HepG2 (cell line): ENCODE data around the gene CCDC57. TPM values are rescaled to one million over a fixed set of nuclear protein-coding genes. Genes with fewer than 3 reads are reported as not detected.
A peak's percentile ranks its signal among the peaks of the same experiment; 100 is the strongest.

Experiments
- AGO2 ChIP-seq: fragments of 200-400 bp; formaldehyde crosslinking; optimal IDR thresholded peaks from 2 replicates; pipeline ENCODE3; 2017; ENCODE audit warnings: mild to moderate bottlenecking, low read depth, low read length, moderate library complexity
- ATM ChIP-seq: fragments of 450-650 bp; IDR thresholded peaks from 2 replicates; pipeline ENCODE4 v1.7.1; 2017; ENCODE audit warnings: mild to moderate bottlenecking, borderline replicate concordance
- DR1 ChIP-seq: sonication (generic); formaldehyde crosslinking; IDR thresholded peaks from 2 replicates; pipeline ENCODE4 v1.8.0; 2021; ENCODE audit warnings: mild to moderate bottlenecking, missing genetic modification reagents, inconsistent platforms
- DRAP1 ChIP-seq: IDR thresholded peaks from 2 replicates; pipeline ENCODE4 v1.6.1; 2016; ENCODE audit warnings: missing genetic modification reagents, missing compliant biosample characterization
- ELF3 ChIP-seq: IDR thresholded peaks from 2 replicates; pipeline ENCODE4 v1.6.1; 2016; ENCODE audit warnings: missing genetic modification reagents, missing compliant biosample characterization
- FOXA1 ChIP-seq, 2 experiments: fragments of 450-650 bp in 1 of 2; sonication (generic) in 1 of 2; formaldehyde crosslinking in 1 of 2; IDR thresholded peaks; 2 replicates each; pipeline versions ENCODE4 v1.4.0 to v1.6.1; 2016 to 2020; ENCODE audit warnings: missing genetic modification reagents in 1 of 2
- HMGA1 ChIP-seq: sonication (generic); formaldehyde crosslinking; conservative IDR thresholded peaks from 2 replicates; pipeline ENCODE4 v1.4.0; 2020; ENCODE audit warnings: missing genetic modification reagents
- HOXA3 ChIP-seq: sonication (generic); formaldehyde crosslinking; IDR thresholded peaks from 2 replicates; pipeline ENCODE4 v1.5.0; 2020; ENCODE audit warnings: missing genetic modification reagents
- NFIC ChIP-seq: IDR thresholded peaks from 2 replicates; pipeline ENCODE4 v1.6.1; 2012; ENCODE audit warnings: mild to moderate bottlenecking, low read length, inconsistent platforms
- RBM22 ChIP-seq: fragments of 200-400 bp; formaldehyde crosslinking; optimal IDR thresholded peaks from 2 replicates; pipeline ENCODE3; 2017; ENCODE audit warnings: mild to moderate bottlenecking, low read length, moderate library complexity
- REL ChIP-seq: sonication (generic); formaldehyde crosslinking; conservative IDR thresholded peaks from 2 replicates; pipeline ENCODE4 v1.8.0; 2022; ENCODE audit warnings: mild to moderate bottlenecking, missing genetic modification reagents, moderate library complexity
- SNAI1 ChIP-seq: sonication (generic); formaldehyde crosslinking; IDR thresholded peaks from 2 replicates; pipeline ENCODE4 v1.5.0; 2020; ENCODE audit warnings: mild to moderate bottlenecking, missing genetic modification reagents, borderline replicate concordance
- SP140L ChIP-seq: sonication (generic); formaldehyde crosslinking; IDR thresholded peaks from 2 replicates; pipeline ENCODE4 v1.4.0; 2020; ENCODE audit warnings: missing genetic modification reagents, borderline replicate concordance
- SP2 ChIP-seq: sonication (generic); formaldehyde crosslinking; IDR thresholded peaks from 2 replicates; pipeline ENCODE4 v1.5.1; 2020; ENCODE audit warnings: mild to moderate bottlenecking, missing genetic modification reagents
- WIZ ChIP-seq: sonication (generic); formaldehyde crosslinking; IDR thresholded peaks from 2 replicates; pipeline ENCODE4 v1.5.1; 2020; ENCODE audit warnings: mild to moderate bottlenecking, missing genetic modification reagents
- ZNF124 ChIP-seq: sonication (generic); formaldehyde crosslinking; IDR thresholded peaks from 2 replicates; pipeline ENCODE4 v1.4.0; 2020; ENCODE audit warnings: missing genetic modification reagents
- ZNF224 ChIP-seq: sonication (generic); formaldehyde crosslinking; IDR thresholded peaks from 2 replicates; pipeline ENCODE4 v1.5.0; 2020; ENCODE audit warnings: mild to moderate bottlenecking, missing genetic modification reagents
- ZNF235 ChIP-seq: sonication (generic); formaldehyde crosslinking; IDR thresholded peaks from 2 replicates; pipeline ENCODE4 v1.8.1; 2023; ENCODE audit warnings: mild to moderate bottlenecking, missing genetic modification reagents, borderline replicate concordance
- ZNF264 ChIP-seq: sonication (generic); formaldehyde crosslinking; IDR thresholded peaks from 2 replicates; pipeline ENCODE4 v1.4.0; 2020; ENCODE audit warnings: missing genetic modification reagents
- ZNF878 ChIP-seq: sonication (generic); formaldehyde crosslinking; IDR thresholded peaks from 2 replicates; pipeline ENCODE4 v1.8.1; 2023; ENCODE audit warnings: mild to moderate bottlenecking, missing genetic modification reagents, moderate library complexity
- polyA plus RNA-seq, 8 experiments: library from polyadenylated mRNA; depleted of rRNA in 3 of 8; stranded (reverse) in 7 of 8; unstranded in 1 of 8; fragments of >200 nt; fragmentation: Illumina TruSeq in 4 of 8; extraction: Trizol in 4 of 8; gene quantifications; 2 replicates each; pipeline versions ENCODE4 v1.2.1 to v1.2.3, GENCODE V29; 2011 to 2016; ENCODE audit warnings: low read depth in 4 of 8, missing spikeins in 1 of 8, mixed read lengths in 1 of 8; ENCODE audit not compliant: insufficient read depth in 1 of 8
- total RNA-seq, 5 experiments: library from RNA; depleted of rRNA; stranded (reverse); fragments of >200 nt; fragmentation: Illumina TruSeq; extraction: Trizol; gene quantifications; 2 replicates each; pipeline ENCODE4 v1.2.3, GENCODE V29; 2016; ENCODE audit warnings: low read depth in 1 of 5
- TF ChIP-seq, protein P1 (sequence below): sonication (generic); formaldehyde crosslinking; IDR thresholded peaks from 2 replicates; pipeline ENCODE4 v1.5.1; 2020; ENCODE audit warnings: mild to moderate bottlenecking, missing genetic modification reagents, moderate library complexity
- TF ChIP-seq, protein P2 (sequence below): sonication (generic); formaldehyde crosslinking; IDR thresholded peaks from 2 replicates; pipeline ENCODE4 v1.5.0; 2020; ENCODE audit warnings: mild to moderate bottlenecking, missing genetic modification reagents, borderline replicate concordance
- TF ChIP-seq, protein P3 (sequence below): sonication (generic); formaldehyde crosslinking; IDR thresholded peaks from 2 replicates; pipeline ENCODE4 v1.4.0; 2020; ENCODE audit warnings: missing genetic modification reagents; ENCODE audit errors: not compliant biosample characterization

The CCDC57 gene
- total and polyA plus RNA-seq, 2 of the 13 experiments (the other 11 are each of a cell fraction or from before 2014, with no cell fraction given), result 59.3 to 59.9 TPM

DNA sequence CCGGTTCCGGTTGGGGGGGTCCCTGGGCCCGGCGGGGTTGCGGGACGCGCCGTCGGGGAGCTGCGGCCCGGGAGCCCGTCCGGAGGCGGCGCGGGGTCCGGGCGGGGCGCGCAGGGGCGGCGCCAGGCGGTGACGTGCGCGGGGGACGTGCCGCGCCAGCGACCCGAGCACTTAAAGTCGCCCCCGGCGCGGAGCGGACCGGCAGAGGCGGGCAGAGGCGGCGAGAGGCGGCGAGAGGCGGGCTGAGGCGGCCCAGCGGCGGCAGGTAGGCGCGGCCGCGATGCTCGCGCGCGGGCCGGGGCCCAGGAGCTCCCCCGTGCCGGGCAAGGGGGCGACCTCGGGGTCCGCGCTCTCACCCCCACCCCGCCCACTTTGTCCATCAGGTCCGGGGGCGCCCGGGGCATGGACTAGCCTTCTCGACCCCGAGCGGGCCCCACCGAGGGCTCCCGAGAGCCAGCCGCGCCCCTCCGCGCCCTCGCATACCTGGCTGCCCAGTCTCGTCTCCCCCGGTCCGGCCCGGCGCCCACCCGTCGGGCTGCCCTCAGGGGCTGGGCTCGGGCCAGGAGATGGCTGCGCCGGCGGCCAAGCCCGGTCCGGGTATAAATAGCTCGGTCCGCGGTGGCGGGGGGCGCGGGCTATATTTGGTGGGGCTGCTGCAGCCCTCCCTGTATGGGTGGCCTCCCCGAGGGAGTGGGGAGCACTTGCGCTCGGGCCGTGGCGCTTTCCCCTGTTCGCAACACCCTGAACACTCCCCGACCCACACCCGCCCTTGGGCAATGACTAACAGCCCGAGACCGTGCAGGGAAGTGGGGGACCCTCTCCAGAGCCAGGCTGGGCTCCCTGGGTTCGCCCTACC, 16.4 kb upstream of the CCDC57 start, which contains the start of gene SLC16A3 (continued):
- TF ChIP-seq, protein P1, sequence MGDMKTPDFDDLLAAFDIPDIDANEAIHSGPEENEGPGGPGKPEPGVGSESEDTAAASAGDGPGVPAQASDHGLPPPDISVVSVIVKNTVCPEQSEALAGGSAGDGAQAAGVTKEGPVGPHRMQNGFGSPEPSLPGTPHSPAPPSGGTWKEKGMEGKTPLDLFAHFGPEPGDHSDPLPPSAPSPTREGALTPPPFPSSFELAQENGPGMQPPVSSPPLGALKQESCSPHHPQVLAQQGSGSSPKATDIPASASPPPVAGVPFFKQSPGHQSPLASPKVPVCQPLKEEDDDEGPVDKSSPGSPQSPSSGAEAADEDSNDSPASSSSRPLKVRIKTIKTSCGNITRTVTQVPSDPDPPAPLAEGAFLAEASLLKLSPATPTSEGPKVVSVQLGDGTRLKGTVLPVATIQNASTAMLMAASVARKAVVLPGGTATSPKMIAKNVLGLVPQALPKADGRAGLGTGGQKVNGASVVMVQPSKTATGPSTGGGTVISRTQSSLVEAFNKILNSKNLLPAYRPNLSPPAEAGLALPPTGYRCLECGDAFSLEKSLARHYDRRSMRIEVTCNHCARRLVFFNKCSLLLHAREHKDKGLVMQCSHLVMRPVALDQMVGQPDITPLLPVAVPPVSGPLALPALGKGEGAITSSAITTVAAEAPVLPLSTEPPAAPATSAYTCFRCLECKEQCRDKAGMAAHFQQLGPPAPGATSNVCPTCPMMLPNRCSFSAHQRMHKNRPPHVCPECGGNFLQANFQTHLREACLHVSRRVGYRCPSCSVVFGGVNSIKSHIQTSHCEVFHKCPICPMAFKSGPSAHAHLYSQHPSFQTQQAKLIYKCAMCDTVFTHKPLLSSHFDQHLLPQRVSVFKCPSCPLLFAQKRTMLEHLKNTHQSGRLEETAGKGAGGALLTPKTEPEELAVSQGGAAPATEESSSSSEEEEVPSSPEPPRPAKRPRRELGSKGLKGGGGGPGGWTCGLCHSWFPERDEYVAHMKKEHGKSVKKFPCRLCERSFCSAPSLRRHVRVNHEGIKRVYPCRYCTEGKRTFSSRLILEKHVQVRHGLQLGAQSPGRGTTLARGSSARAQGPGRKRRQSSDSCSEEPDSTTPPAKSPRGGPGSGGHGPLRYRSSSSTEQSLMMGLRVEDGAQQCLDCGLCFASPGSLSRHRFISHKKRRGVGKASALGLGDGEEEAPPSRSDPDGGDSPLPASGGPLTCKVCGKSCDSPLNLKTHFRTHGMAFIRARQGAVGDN (CRISPR knock-in tag), result no peak
- TF ChIP-seq DR1 (CRISPR knock-in tag) (peak; percentile 82; the same call in 1 of the 2 replicates), ZNF264 (CRISPR knock-in tag) (peak; percentile 33; the same call in 1 of the 2 replicates), ZNF878 (no peak), SNAI1 (CRISPR knock-in tag) (no peak), AGO2 (peak; percentile 97), REL (CRISPR knock-in tag) (no peak), DRAP1 (CRISPR knock-in tag) (peak; percentile 91), HMGA1 (CRISPR knock-in tag) (no peak), ELF3 (CRISPR knock-in tag) (peak; percentile 45; the same call in 1 of the 2 replicates), RBM22 (no peak), ZNF235 (CRISPR knock-in tag) (no peak), ZNF124 (CRISPR knock-in tag) (no peak), NFIC (no peak), SP140L (no peak), ZNF224 (CRISPR knock-in tag) (no peak), FOXA1 (IDR thresholded peaks at IDR 0.05) (no peak), FOXA1 (CRISPR knock-in tag; IDR thresholded peaks at IDR 0.05) (no peak; the same call in 1 of the 2 replicates), ATM (no peak), SP2 (no peak), WIZ (no peak), HOXA3 (CRISPR knock-in tag) (peak; percentile 29; the same call in 1 of the 2 replicates)
- TF ChIP-seq, protein P2, sequence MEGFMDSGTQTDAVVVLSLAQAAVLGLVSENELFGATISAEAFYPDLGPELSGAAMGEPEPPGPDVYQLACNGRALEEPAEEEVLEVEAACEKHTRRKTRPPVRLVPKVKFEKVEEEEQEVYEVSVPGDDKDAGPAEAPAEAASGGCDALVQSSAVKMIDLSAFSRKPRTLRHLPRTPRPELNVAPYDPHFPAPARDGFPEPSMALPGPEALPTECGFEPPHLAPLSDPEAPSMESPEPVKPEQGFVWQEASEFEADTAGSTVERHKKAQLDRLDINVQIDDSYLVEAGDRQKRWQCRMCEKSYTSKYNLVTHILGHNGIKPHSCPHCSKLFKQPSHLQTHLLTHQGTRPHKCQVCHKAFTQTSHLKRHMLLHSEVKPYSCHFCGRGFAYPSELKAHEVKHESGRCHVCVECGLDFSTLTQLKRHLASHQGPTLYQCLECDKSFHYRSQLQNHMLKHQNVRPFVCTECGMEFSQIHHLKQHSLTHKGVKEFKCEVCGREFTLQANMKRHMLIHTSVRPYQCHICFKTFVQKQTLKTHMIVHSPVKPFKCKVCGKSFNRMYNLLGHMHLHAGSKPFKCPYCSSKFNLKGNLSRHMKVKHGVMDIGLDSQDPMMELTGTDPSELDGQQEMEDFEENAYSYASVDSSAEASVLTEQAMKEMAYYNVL (CRISPR knock-in tag), result no peak
- TF ChIP-seq, protein P3, sequence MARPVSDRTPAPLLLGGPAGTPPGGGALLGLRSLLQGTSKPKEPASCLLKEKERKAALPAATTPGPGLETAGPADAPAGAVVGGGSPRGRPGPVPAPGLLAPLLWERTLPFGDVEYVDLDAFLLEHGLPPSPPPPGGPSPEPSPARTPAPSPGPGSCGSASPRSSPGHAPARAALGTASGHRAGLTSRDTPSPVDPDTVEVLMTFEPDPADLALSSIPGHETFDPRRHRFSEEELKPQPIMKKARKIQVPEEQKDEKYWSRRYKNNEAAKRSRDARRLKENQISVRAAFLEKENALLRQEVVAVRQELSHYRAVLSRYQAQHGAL (CRISPR knock-in tag), result no peak
